Stimulated activated CD8-positive, alpha-beta memory T cell treated with anti-CD3 and anti-CD28 coated beads, Interleukin-7, amount 100 ng/mL, for 4 hours (primary cell): ENCODE data around the gene PCNT.
"Not testable (repeated sequence)": the region's sequence is repeated elsewhere in the genome, so short reads cannot be mapped to it uniquely, and the experiment has no call there.

Experiments used
- DNase-seq, 2 donors: peaks; one replicate each; pipeline ENCODE4 v3.0.0-alpha.2; 2020; ENCODE audit warnings: low read depth in 2 of 2

The PCNT gene

GRCh38 chr21:46448855-46449254, 124.9 kb downstream of the PCNT start:
- not testable (repeated sequence) for DNase-seq

- no peak for DNase-seq
Observed at GRCh38 chr21:46452710-46453109, 128.8 kb downstream of the PCNT start.

GRCh38 chr21:46454142-46454541, 130.2 kb downstream of the PCNT start:
- no peak for DNase-seq

- no peak for DNase-seq
Observed at GRCh38 chr21:46454634-46455390, 130.9 kb downstream of the PCNT start.

- DNase-seq = no peak
Observed at GRCh38 chr21:46455575-46456385, 131.8 kb downstream of the PCNT start.

GRCh38 chr21:46456750-46457149, 132.8 kb downstream of the PCNT start:
- no peak for DNase-seq

GRCh38 chr21:46457801-46458314, 133.9 kb downstream of the PCNT start:
- peak in 1 of 2 donors; percentile 18 for DNase-seq

GRCh38 chr21:46458315-46459023, 134.5 kb downstream of the PCNT start, which contains the start of gene DIP2A:
DIP2A (plus strand) TSS chr21:46458891; CDS start chr21:46459132, 241 bp downstream.
- peak; percentile 84 to 93 for DNase-seq

- no peak for DNase-seq
Observed at GRCh38 chr21:46459024-46459355, 135.0 kb downstream of the PCNT start.

- DNase-seq = no peak
Observed at GRCh38 chr21:46459356-46460112, 135.6 kb downstream of the PCNT start.

GRCh38 chr21:46461909-46462308, 138.0 kb downstream of the PCNT start:
- no peak for DNase-seq

- not testable (repeated sequence) for DNase-seq
Observed at GRCh38 chr21:46465153-46465552, 141.2 kb downstream of the PCNT start.

GRCh38 chr21:46465651-46466050, 141.7 kb downstream of the PCNT start:
- no peak for DNase-seq

- DNase-seq = no peak
Observed at GRCh38 chr21:46468108-46468774, 144.3 kb downstream of the PCNT start.

- DNase-seq = no peak
Observed at GRCh38 chr21:46469275-46469674, 145.3 kb downstream of the PCNT start.

- no peak for DNase-seq
Observed at GRCh38 chr21:46471514-46471913, 147.6 kb downstream of the PCNT start.

GRCh38 chr21:46472246-46472645, 148.3 kb downstream of the PCNT start:
- no peak for DNase-seq

GRCh38 chr21:46474382-46474781, 150.4 kb downstream of the PCNT start:
- no peak for DNase-seq

GRCh38 chr21:46475296-46475695, 151.3 kb downstream of the PCNT start:
- DNase-seq = no peak

GRCh38 chr21:46477765-46478164, 153.8 kb downstream of the PCNT start:
- no peak for DNase-seq

GRCh38 chr21:46478910-46479309, 155.0 kb downstream of the PCNT start:
- DNase-seq = no peak
